Cardiac fibroblast (primary cell): ENCODE results near the gene PRRX1.

Source experiments
- DNase-seq, 2 donors: peaks; one replicate each; pipeline versions ENCODE4 v3.0.0 to v3.0.0-alpha.2; 2010; ENCODE audit warnings: low read depth in 2 of 2
- H3K4me3 ChIP-seq, 2 donors: replicated peaks in 1 of 2; 1 replicate in 1 of 2; 2 replicates in 1 of 2; pipeline ENCODE4 v1.5.1; 2011; ENCODE audit warnings: low read depth in 2 of 2, low read length in 2 of 2, mild to moderate bottlenecking in 2 of 2, moderate library complexity in 1 of 2
- CTCF ChIP-seq: IDR thresholded peaks from one replicate; pipeline ENCODE4 v1.5.1; 2011; ENCODE audit warnings: low read depth, mild to moderate bottlenecking, low read length, inconsistent platforms

PRRX1 gene

DNA sequence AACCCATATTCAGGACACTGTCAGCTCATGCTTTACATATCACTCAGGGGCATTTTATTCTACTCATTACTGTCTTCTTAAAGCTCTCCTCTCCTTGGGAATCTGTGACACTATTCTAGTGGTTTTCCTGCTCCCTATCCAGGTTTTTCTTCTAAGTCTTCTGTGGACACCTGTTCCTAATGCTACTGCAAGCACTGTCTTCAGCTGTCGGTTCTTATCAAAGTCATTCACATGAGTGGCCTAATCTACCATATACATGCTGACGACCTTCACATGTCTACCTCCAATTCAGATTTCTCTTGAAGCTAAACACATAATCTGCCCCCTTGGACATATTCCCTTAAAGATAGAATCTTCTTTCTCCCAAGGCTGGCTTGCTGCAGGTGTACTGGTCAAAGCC, 39.8 kb upstream of the PRRX1 start:
- DNase-seq, result no peak
- H3K4me3 ChIP-seq, result no peak overlapping the region
- no peak for TF ChIP-seq CTCF

DNA sequence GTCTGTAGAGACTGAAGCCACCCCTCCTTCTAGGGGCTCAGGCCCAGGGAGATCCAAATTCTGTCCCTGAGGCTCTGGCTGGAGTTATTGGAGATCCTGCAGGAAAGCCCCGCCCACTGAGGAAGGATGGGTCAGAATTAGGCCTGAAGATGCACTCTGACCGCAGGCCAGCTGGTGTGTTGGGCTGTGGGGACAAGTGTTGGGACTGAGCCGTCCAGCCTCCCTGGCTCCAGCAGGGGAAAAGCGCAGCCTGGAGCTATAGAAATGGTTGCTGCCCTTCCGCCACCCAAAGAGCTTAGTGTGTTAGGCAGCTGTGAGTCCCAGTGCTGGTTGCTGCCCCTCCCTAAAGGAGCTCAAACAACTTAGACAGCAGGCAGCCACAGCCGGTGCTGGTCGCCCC, 33.0 kb upstream of the PRRX1 start:
- H3K4me3 ChIP-seq, result no peak overlapping the region
- TF ChIP-seq CTCF, result no peak
- no peak for DNase-seq

DNA sequence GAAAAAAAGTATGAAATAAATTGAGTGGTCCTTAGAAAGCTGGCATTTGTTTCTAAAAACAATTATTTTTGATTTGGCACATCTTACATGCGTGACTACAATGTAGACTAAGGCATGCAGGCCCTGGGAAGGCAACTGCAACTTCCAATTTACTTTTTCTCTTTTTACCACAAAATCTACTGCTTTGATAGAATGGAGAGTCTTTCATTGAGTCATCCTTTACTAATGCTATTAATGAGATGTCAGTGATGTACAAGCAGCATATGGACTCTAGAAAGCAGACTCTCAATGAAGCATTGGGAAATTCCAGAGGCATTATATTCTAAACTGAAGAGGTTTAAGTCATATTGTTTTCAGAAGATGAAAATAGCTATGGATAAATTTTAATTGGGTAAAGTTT, 29.6 kb upstream of the PRRX1 start:
- DNase-seq, result peak; percentile 38 to 74

GRCh38 chr1:170634824-170635410, 29.0 kb upstream of the PRRX1 start:
- no peak overlapping the region for H3K4me3 ChIP-seq
- DNase-seq, result peak in 1 of 2 donors; percentile 60
- no peak for TF ChIP-seq CTCF

More for the DNA sequence above, 29.6 kb upstream of the PRRX1 start:
- H3K4me3 ChIP-seq, result no peak overlapping the region
- no peak for TF ChIP-seq CTCF

- no peak for TF ChIP-seq CTCF
- DNase-seq, result peak in 1 of 2 donors; percentile 31
- no peak overlapping the region for H3K4me3 ChIP-seq
These were observed 23.4 kb upstream of the PRRX1 start for GRCh38 chr1:170640581-170640980.

DNA sequence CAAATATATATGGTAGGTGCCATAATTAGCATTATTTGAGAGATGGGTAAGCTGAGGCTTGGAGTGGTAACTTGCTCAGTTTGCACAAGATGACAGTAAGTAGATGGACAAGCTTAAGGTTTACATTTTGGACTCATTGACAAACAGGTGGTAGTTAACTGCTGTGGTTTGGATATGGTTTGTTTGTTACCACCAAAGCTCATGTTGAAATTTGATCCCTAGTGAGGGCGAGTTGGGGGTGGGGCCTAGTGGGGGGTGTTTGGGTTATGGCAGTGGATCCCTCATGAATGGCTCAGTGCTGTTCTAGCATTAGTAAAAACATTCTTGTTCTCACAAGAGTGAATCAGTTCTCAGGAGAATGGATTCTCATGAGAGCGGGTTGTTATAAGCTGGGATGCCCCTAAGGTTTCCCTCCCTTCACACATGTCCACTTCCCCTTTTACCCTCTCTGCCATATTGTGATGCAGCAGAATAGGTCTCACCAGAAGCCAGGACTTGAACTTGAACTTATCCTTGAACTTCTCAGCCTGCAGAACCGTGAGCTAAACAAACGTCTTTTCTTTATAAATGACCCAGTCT, 6.6 kb upstream of the PRRX1 start:
- DNase-seq, result no peak
- H3K4me3 ChIP-seq, result no peak overlapping the region
- TF ChIP-seq CTCF, result no peak

DNA sequence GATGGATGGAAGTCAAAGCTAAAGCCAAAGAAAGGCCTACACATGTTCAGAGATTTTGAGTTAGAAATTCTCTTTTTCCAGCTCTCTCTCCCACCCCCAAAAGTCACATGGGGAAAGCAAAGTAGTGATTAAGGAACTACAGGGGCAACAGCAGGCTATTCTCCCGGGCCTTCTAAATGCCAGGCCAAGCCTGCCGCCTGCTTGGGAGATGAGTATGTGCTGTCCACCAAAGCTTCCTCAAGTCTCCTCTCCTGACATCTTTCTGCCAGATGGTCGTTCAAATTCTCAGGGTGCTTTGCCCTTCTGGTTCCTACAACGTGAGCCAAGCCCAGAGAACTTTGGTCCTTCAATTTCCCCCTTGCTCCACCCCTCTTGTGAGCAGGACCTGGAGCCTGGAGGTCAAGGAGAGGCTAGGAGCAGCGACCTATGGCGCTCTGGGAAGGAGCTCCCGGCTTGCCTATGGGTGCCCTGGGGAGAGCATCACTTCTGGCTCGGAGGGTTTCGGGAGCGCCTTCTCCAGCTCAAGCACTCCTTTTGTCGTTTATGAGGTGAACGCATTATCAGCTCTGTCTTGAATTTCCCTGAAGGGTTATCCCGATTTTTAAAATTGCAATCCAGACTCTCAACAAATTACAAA, 4.4 kb upstream of the PRRX1 start:
- H3K4me3 ChIP-seq, result no peak overlapping the region
- TF ChIP-seq CTCF, result no peak
- no peak for DNase-seq
